CD4-positive, CD25-positive, alpha-beta regulatory T cell (primary cell): ENCODE data around the gene ZNF408. TPM values are rescaled to one million over a fixed set of nuclear protein-coding genes. Genes with fewer than 3 reads are reported as not detected.

ENCODE experiments used
- ATAC-seq, 2 donors: fragments of 150-1000 bp; cut with Tn5 transposase; one replicate each; pipeline ENCODE4 v1.10.0; 2021; ENCODE audit warnings: low read depth in 2 of 2, moderate number of reproducible peaks in 2 of 2, moderate library complexity in 1 of 2
- DNase-seq, 3 donors: peaks; one replicate each; pipeline versions ENCODE4 v3.0.0 to v3.0.0-alpha.2; 2012 to 2022; ENCODE audit warnings: mixed read lengths in 1 of 3
- H3K27ac ChIP-seq: one replicate; pipeline ENCODE4 v1.7.0; 2013; ENCODE audit warnings: mild to moderate bottlenecking, low read length; ENCODE audit not compliant: insufficient read depth, poor library complexity, severe bottlenecking
- H3K27me3 ChIP-seq: one replicate; pipeline ENCODE4 v1.7.0; 2013; ENCODE audit warnings: low read length; ENCODE audit not compliant: control insufficient read depth, insufficient read depth
- H3K36me3 ChIP-seq: one replicate; pipeline ENCODE4 v1.7.0; 2013; ENCODE audit warnings: mild to moderate bottlenecking, low read length, moderate library complexity; ENCODE audit not compliant: control insufficient read depth, insufficient read depth
- H3K4me1 ChIP-seq: 2 replicates; pipeline ENCODE4 v1.7.0; 2013; ENCODE audit warnings: mild to moderate bottlenecking, low read length; ENCODE audit not compliant: insufficient read depth, control insufficient read depth, poor library complexity, severe bottlenecking
- H3K4me3 ChIP-seq: one replicate; pipeline ENCODE4 v1.7.0; 2013; ENCODE audit warnings: low read depth, mild to moderate bottlenecking, low read length, moderate library complexity
- H3K9me3 ChIP-seq, 2 experiments: 1 replicate in 1 of 2; 2 replicates in 1 of 2; pipeline ENCODE4 v1.7.0; 2013; ENCODE audit warnings: low read length in 2 of 2, mild to moderate bottlenecking in 1 of 2, moderate library complexity in 1 of 2; ENCODE audit not compliant: control insufficient read depth in 2 of 2
- H3K27ac Mint-ChIP-seq, 3 donors: one replicate each; pipeline ENCODE4 v1.8.0; 2020 to 2022; ENCODE audit warnings: mild to moderate bottlenecking in 3 of 3, mixed read lengths in 3 of 3, moderate library complexity in 2 of 3
- H3K27me3 Mint-ChIP-seq: one replicate; pipeline ENCODE4 v1.8.0; 2022; ENCODE audit warnings: mild to moderate bottlenecking, mixed read lengths
- H3K36me3 Mint-ChIP-seq: one replicate; pipeline ENCODE4 v1.8.0; 2020; ENCODE audit warnings: mixed read lengths
- H3K4me1 Mint-ChIP-seq, 4 donors: one replicate each; pipeline ENCODE4 v1.8.0; 2020 to 2022; ENCODE audit warnings: mixed read lengths in 4 of 4, mild to moderate bottlenecking in 1 of 4
- H3K4me3 Mint-ChIP-seq, 4 donors: one replicate each; pipeline ENCODE4 v1.8.0; 2020 to 2022; ENCODE audit warnings: mild to moderate bottlenecking in 4 of 4, mixed read lengths in 4 of 4, moderate library complexity in 3 of 4
- H3K9me3 Mint-ChIP-seq, 7 donors: one replicate each; pipeline ENCODE4 v1.8.0; 2020 to 2022; ENCODE audit warnings: mixed read lengths in 7 of 7, mild to moderate bottlenecking in 3 of 7, moderate library complexity in 2 of 7
- polyA plus RNA-seq, 4 donors: library from polyadenylated mRNA; unstranded; fragments of 300-500 nt; fragmentation: Illumina TruSeq; gene quantifications; one replicate each; pipeline ENCODE4 v1.2.3, GENCODE V29; 2021
- total RNA-seq: library from RNA; stranded (reverse); gene quantifications from one replicate; pipeline ENCODE4 v1.2.3, GENCODE V29; 2022

The ZNF408 gene
- total and polyA plus RNA-seq, 5 donors from 2014 or later = 6.3 to 12.9 (median 8.4) TPM

GRCh38 chr11:46663277-46663940 is 37.4 kb upstream of the ZNF408 start:
- H3K27me3 ChIP-seq = no peaks in the 10 kb centered on the region
- ATAC-seq (no peak), DNase-seq (no peak)
- no peak overlapping the region for H3K4me3 ChIP-seq
- peaks cover 0 to 2% (median 0%) of the 10 kb centered on the region in 4 donors for H3K4me1 Mint-ChIP-seq
- no peaks in the 10 kb centered on the region for H3K27me3 Mint-ChIP-seq
- no peaks in the 10 kb centered on the region for H3K9me3 Mint-ChIP-seq
- H3K36me3 Mint-ChIP-seq = peaks cover 54% of the 10 kb centered on the region
- H3K36me3 ChIP-seq = peaks cover 83% of the 10 kb centered on the region
- H3K27ac Mint-ChIP-seq = no peak overlapping the region
- no peak overlapping the region for H3K4me3 Mint-ChIP-seq
- no peaks in the 10 kb centered on the region for H3K4me1 ChIP-seq
- H3K27ac ChIP-seq = no peak overlapping the region
- no peaks in the 10 kb centered on the region for H3K9me3 ChIP-seq

- no peak overlapping the region for H3K4me3 ChIP-seq
- H3K27me3 Mint-ChIP-seq = no peaks in the 10 kb centered on the region
- no peak overlapping the region for H3K4me3 Mint-ChIP-seq
- H3K36me3 Mint-ChIP-seq = peaks cover 57% of the 10 kb centered on the region
- H3K27me3 ChIP-seq = no peaks in the 10 kb centered on the region
- DNase-seq (no peak), ATAC-seq (no peak)
- peaks cover 1% of the 10 kb centered on the region for H3K4me1 ChIP-seq
- peak overlapping the region in 2 of 3 donors; percentile 63 to 76 for H3K27ac Mint-ChIP-seq
- no peaks in the 10 kb centered on the region for H3K9me3 Mint-ChIP-seq
- H3K9me3 ChIP-seq = no peaks in the 10 kb centered on the region
- H3K27ac ChIP-seq = no peak overlapping the region
- peaks cover 84% of the 10 kb centered on the region for H3K36me3 ChIP-seq
- H3K4me1 Mint-ChIP-seq = peaks cover 0 to 9% (median 5%) of the 10 kb centered on the region in 4 donors
Measured at GRCh38 chr11:46664612-46665011, 36.2 kb upstream of the ZNF408 start.

GRCh38 chr11:46665356-46665755 is 35.5 kb upstream of the ZNF408 start:
- Mint-ChIP-seq H3K27me3 (no peaks in the 10 kb centered on the region), H3K27ac (no peak overlapping the region), H3K4me1 (peaks cover 0 to 15% (median 9%) of the 10 kb centered on the region in 4 donors), H3K36me3 (peaks cover 54% of the 10 kb centered on the region), H3K4me3 (no peak overlapping the region), H3K9me3 (no peaks in the 10 kb centered on the region)
- H3K4me1 ChIP-seq = peaks cover 9% of the 10 kb centered on the region
- no peak for DNase-seq
- no peaks in the 10 kb centered on the region for H3K9me3 ChIP-seq
- H3K4me3 ChIP-seq = no peak overlapping the region
- ATAC-seq = no peak
- H3K27ac ChIP-seq = no peak overlapping the region
- no peaks in the 10 kb centered on the region for H3K27me3 ChIP-seq
- H3K36me3 ChIP-seq = peaks cover 83% of the 10 kb centered on the region

- ATAC-seq = no peak
- peaks cover 87% of the 10 kb centered on the region for H3K36me3 ChIP-seq
- H3K36me3 Mint-ChIP-seq = peaks cover 60% of the 10 kb centered on the region
Measured at GRCh38 chr11:46666516-46666915, 34.3 kb upstream of the ZNF408 start.

DNA sequence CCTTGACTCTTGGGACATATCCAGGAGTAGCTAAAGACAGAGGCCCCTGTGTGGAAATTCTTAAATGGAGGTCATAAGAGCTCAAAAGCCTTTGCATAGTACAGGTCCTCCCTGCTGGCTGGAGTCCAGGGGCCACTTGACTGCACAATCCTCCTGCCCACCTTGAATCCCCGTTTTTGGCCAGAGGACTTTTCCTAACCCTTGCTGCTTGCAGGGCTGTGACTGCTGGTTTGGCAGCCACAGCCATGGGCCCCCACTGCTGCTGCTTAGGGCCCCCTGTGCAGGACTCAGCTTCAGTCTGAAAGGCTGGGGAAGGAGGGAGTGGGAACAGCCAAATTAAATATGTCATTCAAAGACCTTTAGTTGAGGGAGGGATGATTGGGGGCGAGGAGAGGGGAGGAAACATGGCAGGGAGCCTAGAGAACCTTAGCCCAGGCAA is 33.8 kb upstream of the ZNF408 start:
- Mint-ChIP-seq H3K36me3 (peaks cover 64% of the 10 kb centered on the region), H3K27ac (peak overlapping the region in 1 of 3 donors; percentile 78), H3K9me3 (no peaks in the 10 kb centered on the region), H3K27me3 (no peaks in the 10 kb centered on the region), H3K4me1 (peaks cover 4 to 31% (median 21%) of the 10 kb centered on the region in 4 donors), H3K4me3 (no peak overlapping the region)
- no peaks in the 10 kb centered on the region for H3K9me3 ChIP-seq
- H3K4me3 ChIP-seq = no peak overlapping the region
- DNase-seq (no peak), ATAC-seq (no peak)
- H3K4me1 ChIP-seq = peaks cover 26% of the 10 kb centered on the region
- H3K27ac ChIP-seq = no peak overlapping the region
- H3K36me3 ChIP-seq = peaks cover 85% of the 10 kb centered on the region
- no peaks in the 10 kb centered on the region for H3K27me3 ChIP-seq

More at GRCh38 chr11:46666516-46666915, 34.3 kb upstream of the ZNF408 start:
- Histone ChIP-seq H3K4me1 (peaks cover 20% of the 10 kb centered on the region), H3K9me3 (no peaks in the 10 kb centered on the region), H3K4me3 (no peak overlapping the region), H3K27me3 (no peaks in the 10 kb centered on the region), H3K27ac (no peak overlapping the region)
- Mint-ChIP-seq H3K4me1 (peaks cover 4 to 26% (median 17%) of the 10 kb centered on the region in 4 donors), H3K4me3 (no peak overlapping the region), H3K9me3 (no peaks in the 10 kb centered on the region), H3K27me3 (no peaks in the 10 kb centered on the region), H3K27ac (peak overlapping the region in 1 of 3 donors; percentile 78)
- DNase-seq = no peak

- H3K9me3 ChIP-seq = no peaks in the 10 kb centered on the region
- peaks cover 36% of the 10 kb centered on the region for H3K4me1 ChIP-seq
- no peak overlapping the region for H3K4me3 ChIP-seq
- DNase-seq (no peak), ATAC-seq (no peak)
- Mint-ChIP-seq H3K4me1 (peaks cover 8 to 43% (median 27%) of the 10 kb centered on the region in 4 donors), H3K9me3 (peaks cover 0 to 2% (median 0%) of the 10 kb centered on the region in 7 donors), H3K27ac (peak overlapping the region; percentile 8 to 90 (median 60)), H3K27me3 (no peaks in the 10 kb centered on the region), H3K36me3 (peaks cover 60% of the 10 kb centered on the region), H3K4me3 (peak overlapping the region in 1 of 4 donors; percentile 37)
- peaks cover 88% of the 10 kb centered on the region for H3K36me3 ChIP-seq
- H3K27me3 ChIP-seq = no peaks in the 10 kb centered on the region
- no peak overlapping the region for H3K27ac ChIP-seq
Measured at GRCh38 chr11:46668480-46669085, 32.2 kb upstream of the ZNF408 start.

DNA sequence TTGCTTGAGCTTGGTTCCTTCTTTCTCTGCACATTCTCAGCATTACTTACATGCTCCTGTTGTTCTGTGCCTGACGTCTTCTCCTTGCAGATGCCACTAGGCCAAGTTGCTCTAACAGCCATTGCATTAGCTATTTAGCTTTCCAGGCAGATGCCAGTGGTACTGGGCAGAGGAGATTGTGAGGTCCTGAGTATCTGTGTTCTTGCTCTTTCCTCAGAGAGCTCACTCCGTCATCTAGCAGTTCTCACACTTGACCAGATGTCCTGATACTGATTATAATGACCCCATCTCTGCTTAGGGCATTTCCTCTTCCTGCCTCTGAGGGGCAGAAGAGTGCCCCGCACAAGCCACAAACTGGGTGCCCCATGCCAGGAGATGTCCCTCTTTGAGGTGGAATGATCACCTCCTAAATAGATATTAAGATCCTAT is 31.1 kb upstream of the ZNF408 start:
- no peaks in the 10 kb centered on the region for H3K9me3 ChIP-seq
- H3K36me3 ChIP-seq = peaks cover 81% of the 10 kb centered on the region
- H3K4me3 ChIP-seq = no peak overlapping the region
- DNase-seq (peak in 1 of 3 donors; percentile 19), ATAC-seq (no peak)
- peaks cover 55% of the 10 kb centered on the region for H3K36me3 Mint-ChIP-seq
- no peak overlapping the region for H3K27ac ChIP-seq
- peaks cover 13 to 48% (median 32%) of the 10 kb centered on the region in 4 donors for H3K4me1 Mint-ChIP-seq
- peaks cover 46% of the 10 kb centered on the region for H3K4me1 ChIP-seq
- no peaks in the 10 kb centered on the region for H3K27me3 Mint-ChIP-seq
- H3K9me3 Mint-ChIP-seq = peaks cover 0 to 2% (median 0%) of the 10 kb centered on the region in 7 donors
- no peaks in the 10 kb centered on the region for H3K27me3 ChIP-seq
- peak overlapping the region; percentile 79 to 93 (median 90) for H3K27ac Mint-ChIP-seq
- peak overlapping the region in 2 of 4 donors; percentile 12 to 46 for H3K4me3 Mint-ChIP-seq
